DMS153 treated with DMSO at 0.1 percent for 48 hours (cell line): Measurements from ENCODE around the gene VEPH1.

Experiments used
- DNase-seq: peaks from one replicate; lab custom pipeline; 2025; ENCODE audit not compliant: unreplicated experiment; lab: John Stamatoyannopoulos, UW

VEPH1 gene

DNA sequence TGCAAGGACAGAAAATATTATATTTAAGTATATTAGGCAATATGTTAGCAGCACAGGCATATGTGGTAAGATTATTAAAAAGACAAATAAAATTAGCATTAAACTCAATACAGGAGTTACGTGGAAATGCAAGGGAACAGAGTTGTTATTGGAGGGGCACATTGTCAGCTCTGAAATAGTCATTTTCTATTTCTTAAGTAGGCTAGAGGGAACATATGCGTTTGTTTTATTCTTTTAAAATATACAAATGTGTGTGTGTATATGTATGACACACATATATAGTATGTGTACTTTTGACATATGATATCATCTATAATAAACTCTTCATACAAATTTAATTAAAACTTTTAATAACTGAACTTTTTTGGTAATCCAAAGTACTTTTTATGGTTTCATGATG, 22.8 kb upstream of the VEPH1 start:
- no peak for DNase-seq

DNA sequence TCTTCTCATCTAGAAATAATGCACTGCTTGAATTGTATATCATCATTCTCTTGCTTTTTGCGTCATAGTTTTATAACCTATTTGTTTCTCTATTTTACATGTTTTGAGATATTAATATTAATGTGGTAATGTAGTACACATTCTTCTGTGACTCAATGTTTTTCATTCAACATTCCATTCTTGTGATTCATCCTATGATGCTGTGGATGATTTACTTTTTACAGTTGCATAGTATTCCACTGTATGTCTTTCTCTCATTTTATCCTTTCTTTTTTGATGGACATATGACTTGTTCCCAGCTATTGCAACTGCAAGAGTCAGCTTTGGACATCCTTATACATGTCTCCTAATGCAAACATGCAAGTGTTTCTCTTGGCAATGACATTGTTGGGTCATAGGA, 20.6 kb upstream of the VEPH1 start:
- DNase-seq = no peak

DNA sequence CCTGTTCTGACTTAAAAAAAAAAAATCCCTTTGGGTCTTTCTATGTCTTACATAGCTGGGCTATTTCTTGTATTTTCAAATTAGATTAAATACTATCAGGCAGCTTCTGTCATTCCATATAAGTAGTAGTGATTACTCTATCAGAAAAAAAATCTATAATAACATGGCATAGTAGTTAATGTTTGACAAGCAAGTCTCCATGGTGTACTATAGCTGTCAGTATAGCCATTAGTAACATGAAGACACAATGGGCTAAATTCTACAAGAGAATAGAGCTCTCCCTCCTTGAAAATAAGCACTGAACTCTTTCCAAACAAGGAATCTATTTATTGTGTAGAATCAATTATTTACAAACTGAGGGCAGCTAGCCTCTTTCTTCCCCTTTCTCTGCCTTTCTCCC, 19.4 kb upstream of the VEPH1 start:
- no peak for DNase-seq

DNA sequence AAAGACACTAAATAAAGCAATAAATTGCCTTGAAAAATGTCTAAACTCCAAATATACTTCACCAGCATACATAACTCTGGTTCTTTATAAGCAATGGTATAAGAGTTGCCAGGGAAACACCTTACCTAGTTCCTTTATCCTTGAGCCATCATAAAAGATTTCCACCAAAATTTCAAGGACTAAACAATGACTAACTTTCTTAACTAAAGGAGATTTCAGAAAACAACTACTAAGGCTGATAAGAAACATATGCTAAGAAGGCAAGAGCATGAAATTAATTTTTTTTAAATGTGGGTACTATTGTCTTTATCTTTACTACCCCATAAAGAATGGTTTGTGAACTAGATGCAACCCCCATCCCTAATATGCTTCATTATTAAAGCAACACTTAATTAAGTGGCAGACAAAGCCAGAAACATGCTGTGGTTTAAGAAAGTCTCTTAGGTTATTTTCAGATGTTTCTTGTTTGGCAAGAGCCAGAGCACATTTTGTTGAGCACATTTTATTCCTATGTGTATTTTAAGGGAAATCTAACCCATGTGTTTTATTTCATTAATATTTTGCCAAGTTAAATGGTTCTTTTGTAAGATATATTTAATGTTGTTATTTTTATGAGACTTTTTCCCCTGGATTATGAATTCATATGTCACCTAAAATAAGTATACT, 17.4 kb upstream of the VEPH1 start:
- no peak for DNase-seq

DNA sequence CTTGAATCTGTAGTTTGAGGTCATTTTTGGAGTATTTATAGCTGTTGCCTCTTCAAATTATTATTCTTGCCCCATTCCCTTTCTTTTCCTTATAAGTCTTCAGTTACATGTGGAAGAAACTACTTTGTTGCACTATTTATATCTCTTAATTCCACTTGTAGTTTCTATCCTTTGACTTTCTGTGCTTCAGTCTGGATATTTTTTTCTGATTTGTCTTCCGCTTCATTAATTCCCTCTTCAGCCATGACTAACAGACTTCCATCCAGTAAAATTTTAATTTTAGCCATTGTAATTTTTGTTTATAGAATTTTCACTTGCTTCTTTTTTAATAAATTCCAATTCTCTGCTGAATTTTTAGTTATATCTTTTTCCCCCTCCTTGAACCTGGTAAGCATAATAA, 15.7 kb upstream of the VEPH1 start:
- DNase-seq = no peak

DNA sequence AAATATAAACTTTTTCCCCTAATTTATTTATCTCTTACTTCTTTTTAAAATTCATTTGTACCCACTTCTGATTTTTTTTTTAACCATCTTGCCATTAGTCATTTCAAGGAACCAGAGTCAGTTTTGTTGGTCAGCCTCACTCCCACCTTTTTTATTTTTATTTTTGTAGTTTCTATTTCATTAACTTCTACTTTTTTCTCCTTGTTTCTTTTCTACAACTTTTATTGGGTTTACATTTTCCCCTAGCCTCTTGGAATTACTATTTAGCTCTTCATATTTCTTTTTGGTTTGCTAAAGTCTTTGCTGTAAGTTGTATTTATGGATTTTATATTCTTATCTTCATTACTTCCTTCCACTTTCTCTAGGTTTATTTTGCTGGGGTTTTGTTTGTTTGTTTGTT, 13.7 kb upstream of the VEPH1 start:
- no peak for DNase-seq

DNA sequence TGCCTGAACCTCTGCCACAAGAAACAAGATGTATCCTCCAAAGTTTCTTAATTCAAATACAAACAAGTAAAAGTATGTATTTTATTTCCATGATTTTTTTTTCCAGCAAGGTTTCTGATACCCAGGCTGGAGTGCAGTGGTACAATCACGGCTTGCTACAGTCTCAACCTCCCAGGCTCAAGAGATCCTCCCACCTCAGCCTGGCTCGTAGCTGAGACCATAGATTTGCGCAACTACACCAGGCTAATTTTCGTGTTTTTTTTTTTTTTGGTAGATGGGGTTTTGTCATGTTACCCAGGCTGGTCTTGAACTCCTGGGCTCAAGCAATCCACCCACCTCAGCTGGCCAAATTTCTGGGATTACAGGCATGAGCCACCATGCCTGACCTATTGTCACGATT, 12.2 kb upstream of the VEPH1 start:
- DNase-seq = no peak

DNA sequence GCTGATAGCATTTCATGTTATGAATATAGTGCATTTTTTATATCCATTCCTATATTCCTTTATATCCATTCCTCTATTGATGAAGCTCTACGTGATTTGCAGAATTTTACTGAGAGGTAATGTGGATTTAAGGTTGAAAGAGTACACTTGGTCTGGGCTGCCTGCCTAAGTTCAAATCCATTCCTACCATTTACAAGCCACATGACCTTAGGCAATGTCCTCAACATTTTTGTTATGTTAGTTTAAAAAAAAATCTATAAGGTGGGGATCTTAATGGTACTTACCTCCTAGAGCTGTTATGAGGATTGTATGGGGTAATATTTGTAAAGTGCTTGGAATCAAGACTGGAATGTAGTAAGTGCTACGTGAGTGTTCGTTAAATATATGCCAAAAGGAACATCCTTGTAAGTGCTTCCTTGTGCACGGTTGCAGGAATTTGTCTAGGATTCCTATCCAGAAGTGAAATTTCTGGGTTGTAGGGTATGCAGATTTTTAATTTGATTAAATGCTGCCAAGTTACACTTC, 11.2 kb upstream of the VEPH1 start:
- no peak for DNase-seq

DNA sequence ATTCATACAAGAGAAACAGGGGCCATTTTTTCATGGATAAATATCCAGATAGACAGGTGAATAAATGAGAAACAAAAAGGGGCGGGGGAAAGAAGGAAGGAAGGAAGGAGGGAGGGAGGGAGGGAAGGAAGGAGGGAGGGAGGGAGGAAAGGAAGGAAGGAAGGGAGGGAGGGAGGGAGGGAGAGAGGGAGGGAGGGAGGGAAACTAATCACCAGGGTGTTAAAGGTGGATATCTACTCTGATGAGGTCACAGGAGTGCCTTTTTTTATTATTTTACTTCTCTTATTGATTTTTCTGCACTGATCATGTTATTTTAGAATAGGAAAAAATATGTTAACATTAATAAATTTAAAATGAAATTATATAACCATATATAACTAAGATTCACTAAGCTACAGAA, 10.4 kb upstream of the VEPH1 start:
- no peak for DNase-seq

DNA sequence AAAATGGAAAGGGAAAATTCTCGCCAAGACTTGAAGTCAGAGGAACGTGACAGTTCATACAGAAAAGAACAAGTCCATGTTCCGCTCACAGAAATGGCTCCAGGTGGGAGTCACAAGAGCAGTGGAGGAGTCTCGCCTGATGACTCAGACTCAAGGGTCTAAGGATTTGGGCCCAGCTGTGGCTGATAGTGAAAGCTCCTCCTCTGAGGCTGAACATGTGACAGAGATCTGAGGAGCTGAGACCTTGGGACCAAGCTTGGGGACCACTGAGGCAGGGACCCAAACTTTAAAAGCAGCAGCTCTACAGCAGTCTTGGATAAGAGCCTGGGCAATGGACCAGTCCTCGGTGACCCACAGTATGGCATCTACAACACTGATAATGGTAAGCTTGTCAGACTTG, 9.3 kb upstream of the VEPH1 start:
- no peak for DNase-seq

DNA sequence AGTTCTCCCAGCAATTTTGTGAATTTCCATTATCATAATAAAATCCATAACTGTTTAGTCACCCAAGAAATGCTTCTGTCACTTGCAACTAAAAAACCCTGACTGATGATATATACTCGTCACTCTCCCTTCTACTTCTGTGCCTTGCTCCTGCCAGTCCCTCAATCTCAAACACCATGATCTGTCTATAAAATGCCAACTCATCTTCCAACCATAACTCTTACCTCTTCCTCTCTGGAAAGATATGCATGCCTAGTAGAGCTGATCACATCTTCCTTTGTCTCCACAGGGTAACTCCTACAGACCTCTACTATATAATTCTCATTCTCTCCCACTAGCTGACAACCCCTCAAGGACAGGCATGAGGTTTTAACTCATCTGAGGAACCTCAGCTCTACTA, 5.2 kb upstream of the VEPH1 start:
- no peak for DNase-seq

DNA sequence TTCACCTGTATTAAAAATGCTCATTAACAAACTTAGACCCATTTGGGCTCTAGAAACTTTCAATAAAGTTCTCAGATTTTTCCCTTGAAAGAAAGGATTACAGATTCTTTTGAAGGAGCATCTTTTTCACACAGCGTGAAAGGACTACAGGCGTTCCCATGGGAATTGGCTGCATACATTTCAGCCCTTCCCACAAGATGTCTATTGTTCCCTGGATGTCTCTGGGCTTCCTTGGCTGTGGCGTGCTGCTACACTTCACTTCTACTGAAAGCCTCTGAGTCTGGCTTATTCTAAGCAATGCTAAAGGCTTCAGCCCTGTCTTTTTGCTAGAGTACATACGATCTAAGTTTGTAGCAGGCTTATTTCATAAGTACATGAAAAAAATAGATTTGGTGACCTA, 1.4 kb downstream of the VEPH1 start:
- no peak for DNase-seq

DNA sequence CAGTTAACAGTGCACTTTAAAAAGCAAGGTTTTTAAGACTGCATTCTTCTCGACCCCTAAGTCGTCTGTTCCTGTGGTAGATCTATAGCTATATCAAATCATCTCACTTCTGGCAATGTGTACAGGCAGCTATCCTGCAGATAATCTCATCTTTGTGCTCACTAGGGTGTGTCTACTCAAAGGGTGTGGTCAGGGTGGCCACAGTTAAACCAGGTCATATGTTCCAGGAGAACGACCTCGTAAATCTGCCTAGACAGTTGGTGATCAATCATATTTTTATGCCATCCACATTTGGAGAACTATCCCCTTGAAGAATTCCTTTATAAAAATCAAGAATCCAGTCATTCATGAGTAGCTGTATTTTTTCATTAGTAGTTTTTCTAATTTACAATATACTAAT, 3.0 kb downstream of the VEPH1 start:
- DNase-seq = no peak

DNA sequence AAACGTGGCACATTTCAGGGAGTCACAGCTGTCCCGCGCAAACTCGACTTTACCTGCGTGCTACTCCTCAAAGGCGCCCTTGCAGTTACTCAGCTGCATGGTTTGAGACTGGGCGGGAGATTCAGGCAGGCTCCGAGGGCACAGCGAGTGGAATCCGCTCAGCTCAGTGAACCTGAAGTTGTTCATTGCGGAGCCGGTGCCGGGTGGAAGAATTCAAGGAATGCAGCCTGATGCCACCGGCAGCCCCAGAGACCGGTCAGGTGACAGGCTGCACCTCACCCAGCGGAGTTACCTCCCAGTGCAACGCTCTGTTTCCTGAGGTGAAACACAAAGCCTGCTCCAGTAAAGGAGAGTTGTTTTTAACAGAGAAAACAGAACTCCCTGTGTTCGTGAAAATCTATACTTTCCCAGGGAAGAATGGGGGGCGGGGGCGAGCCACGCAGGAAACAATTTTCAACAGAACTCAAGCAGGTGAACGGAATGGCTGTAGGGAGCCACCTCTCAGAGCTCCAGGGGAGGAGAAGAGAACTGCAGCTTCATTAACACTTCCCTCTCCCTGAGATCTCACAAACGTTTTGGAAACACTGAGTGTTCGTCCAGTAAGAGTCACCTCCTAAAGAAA, 3.8 kb downstream of the VEPH1 start:
- DNase-seq = no peak

DNA sequence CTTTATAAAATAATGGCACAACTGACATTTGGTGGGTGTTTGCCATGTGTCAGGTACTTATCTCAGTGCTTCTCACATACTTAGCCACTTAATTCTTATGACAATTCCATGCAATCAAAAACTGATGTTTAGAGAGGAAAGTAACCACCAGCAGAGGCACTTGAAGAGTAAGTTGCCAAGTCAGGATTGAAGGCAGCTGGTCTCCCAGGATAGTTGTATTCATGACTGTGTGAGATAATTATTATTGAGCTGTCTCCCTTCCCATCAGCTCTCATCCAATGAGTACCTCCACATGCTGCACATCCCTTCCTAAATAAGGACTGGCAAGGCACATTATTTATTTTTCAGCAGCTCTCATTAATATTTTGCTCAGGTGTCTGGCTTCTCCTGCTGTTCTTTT, 4.8 kb downstream of the VEPH1 start:
- DNase-seq = no peak

DNA sequence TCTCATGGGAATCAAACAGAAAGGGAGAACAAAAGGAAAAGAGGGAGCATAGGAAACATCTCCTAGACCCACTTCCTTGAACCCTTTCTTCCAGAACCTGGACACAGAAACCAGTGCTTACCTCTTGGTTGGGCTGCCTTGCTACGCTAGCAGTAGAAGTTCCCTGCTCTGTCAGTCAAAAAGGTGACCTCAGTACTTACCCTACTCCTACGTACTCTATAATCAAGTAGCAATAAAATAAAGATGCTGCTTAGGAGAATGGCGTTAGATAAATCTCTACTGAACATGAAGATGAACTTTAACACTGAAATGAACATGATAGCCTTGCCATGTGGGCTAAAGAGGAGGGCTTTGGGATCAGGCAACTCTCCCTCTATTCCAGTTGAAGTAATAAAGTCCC, 7.4 kb downstream of the VEPH1 start:
- DNase-seq = no peak

DNA sequence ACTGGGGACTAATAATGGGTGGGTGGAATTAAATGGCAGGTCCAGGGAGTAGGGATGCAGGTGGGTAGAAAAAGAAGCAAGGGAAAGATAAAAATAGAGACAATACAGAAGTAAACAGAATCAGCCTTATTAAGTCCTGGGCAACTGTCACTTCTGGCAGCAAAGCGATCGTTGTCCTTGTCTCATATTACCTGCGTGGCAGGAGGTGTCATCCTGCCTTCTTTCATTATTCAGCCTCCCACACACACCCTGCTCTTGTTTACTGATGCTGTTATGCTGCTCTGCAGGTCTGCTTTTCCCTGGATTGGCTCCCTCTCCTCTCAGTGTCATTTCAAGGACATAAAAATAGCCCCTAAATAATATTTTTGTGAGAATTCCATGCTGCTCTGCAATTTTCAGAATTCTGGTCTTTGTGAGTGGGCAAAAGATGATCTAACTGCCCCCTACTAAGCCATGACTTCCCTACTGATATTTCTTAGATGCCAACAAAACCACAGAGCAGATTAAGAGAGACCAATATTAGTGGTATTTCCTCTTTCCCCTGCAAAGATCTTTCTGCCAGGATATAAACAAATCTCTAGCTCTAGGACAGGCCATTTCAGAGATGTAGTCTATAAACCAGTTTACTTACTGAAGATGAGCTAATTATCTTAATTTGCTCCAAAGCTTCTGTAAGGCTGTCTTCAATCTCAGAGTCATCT, 8.5 kb downstream of the VEPH1 start:
- DNase-seq = peak; percentile 31

DNA sequence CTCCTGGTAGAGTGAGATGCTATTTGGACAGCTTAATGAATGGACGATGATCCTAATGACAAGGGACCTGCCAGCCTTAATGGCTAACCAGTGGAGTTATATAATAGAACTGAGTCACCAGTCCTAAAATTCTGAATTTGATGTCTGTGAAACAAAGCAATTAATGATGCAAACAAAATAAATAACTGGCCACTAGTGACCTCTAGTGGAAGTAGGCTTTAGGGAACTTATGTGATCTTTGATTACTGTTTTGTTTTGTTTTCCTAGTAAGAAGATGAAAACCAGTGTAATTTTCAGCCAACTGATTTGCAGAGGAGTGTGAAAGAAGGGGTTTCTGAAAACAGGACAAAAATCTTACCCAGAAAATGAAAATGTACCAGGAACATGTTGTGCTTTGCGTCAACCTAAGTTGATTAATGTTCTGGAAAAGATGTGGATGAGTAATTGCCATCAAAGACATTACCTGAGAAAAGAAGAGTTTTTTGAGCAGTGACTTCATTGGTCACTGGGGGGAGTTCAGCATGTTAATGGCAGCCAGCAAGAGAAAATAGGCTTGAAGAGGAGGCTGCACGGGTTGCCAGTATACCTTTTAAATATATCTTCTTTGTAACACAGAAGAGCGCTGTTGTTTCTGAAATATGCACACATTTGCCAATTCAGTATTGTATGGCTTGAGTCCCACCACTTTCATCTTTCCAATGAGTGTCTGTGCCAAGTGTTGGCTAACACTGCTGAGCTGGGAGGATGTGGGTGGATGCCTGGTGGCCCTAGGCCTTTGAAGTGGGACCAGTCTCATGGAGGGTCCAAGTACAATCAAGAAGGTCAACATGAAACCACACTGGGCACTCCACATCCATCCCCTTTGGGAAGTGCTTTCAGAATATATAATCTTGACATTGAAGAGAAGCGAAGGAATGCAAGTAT, 9.3 kb downstream of the VEPH1 start:
- peak; percentile 20 for DNase-seq

DNA sequence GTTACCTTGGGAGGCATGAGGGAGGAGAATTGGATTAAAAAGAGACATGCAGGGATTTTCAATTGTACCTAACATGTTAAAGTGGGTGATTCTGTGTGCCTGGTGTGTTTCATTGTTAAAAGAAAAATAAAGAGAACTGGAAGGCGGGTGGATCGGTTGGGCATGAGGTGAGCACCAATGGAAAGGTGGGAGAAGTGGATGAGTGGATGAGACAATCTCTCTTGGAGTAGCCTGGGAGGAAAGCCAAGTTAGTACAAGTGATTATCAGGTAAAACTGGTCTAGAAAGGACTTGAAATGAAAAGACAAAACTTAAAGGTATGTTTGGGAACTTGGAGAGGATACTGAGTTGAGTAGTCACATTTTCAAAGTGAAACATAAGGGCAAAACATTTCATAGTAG, 12.1 kb downstream of the VEPH1 start:
- no peak for DNase-seq

DNA sequence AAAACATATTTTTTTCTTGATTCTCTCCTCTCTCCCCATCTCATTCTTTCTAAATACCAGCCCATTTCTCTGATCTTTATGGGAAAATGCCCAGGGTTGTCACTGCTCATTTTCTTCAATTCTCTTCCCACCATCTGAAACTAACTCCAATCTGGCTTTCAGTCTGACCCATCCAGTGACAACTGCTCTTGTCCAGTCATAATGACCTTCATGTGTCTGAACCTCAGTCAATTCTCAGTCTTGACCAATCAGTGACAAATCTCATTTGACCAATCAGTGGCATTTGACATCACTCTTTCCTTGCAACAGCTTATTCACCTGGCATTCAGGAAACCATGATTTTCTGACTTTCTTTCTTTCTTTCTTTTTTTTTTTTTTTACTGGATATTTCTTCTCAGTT, 15.1 kb downstream of the VEPH1 start:
- DNase-seq = no peak

DNA sequence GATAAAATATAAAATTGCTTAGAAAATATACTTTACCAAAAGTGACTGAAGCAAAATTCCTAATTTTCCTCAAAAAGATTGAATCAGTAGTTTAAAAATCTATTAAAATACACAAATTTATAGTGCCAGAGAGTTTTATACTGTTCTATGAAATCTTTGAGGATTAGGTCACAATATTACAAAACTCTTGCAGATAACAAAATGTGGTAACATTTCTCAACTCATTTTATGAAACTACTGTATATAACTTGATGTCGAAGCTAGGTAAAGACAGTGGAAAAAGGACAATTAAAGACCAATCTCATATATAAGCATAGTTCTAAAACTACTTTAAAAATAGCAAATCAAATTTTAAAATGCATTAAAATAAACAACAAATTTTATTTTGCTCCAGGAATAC, 15.9 kb downstream of the VEPH1 start:
- DNase-seq = no peak
